IPS DF 6.9 (cell line): ENCODE results near the gene SSR4.

Source experiments
- DNase-seq: peaks from one replicate; pipeline ENCODE4 v3.0.0-alpha.2; 2013; ENCODE audit warnings: low read depth, low spot score
- H3K27ac ChIP-seq: one replicate; pipeline ENCODE4 v1.5.1; 2013; ENCODE audit warnings: low read length, control low read depth
- H3K27me3 ChIP-seq: 2 replicates; pipeline ENCODE4 v1.6.1; 2013; ENCODE audit warnings: mild to moderate bottlenecking, low read length; ENCODE audit not compliant: control insufficient read depth, insufficient read depth
- H3K36me3 ChIP-seq: 2 replicates; pipeline ENCODE4 v1.6.1; 2013; ENCODE audit warnings: low read length; ENCODE audit not compliant: control insufficient read depth, insufficient read depth
- H3K4me1 ChIP-seq: 2 replicates; pipeline ENCODE4 v1.6.1; 2013; ENCODE audit warnings: low read length; ENCODE audit not compliant: control insufficient read depth, insufficient read depth
- H3K4me3 ChIP-seq: 2 replicates; pipeline ENCODE4 v1.5.1; 2013; ENCODE audit warnings: mild to moderate bottlenecking, low read length
- H3K9me3 ChIP-seq: 2 replicates; pipeline ENCODE4 v1.6.1; 2013; ENCODE audit warnings: low read length, inconsistent platforms; ENCODE audit not compliant: control insufficient read depth, insufficient read depth
- WGBS: extraction: QIAGEN DNeasy Blood & Tissue Kit; methylation state at CpG from one replicate; pipeline ENCODE4 v1.1.7; 2013; ENCODE audit warnings: mixed read lengths, missing lambda C conversion rate; ENCODE audit not compliant: insufficient read length, insufficient coverage; 5-methylcytosine and 5-hydroxymethylcytosine counted together

SSR4 gene

DNA sequence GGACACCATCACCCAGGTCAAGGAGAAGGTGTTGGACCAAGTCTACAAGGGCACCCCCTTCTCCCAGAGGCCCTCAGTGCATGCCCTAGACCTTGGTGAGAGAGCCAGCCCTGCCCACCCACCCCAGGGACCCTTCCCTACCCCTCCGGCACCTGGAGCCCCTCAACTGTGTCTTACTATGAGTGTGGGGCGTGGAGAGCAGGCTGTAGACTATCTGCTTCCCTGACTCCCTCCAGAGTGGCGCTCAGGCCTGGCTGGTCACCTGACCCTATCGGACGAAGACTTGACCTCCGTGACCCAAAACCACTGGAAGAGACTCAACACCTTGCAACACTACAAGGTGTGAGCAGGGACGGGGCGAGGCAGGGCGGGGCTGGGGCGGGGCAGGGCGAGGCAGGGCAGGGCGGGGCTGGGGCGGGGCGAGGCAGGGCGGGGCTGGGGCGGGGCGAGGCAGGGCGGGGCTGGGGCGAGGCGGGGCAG, 18.3 kb upstream of the SSR4 start:
- Histone ChIP-seq H3K36me3 (no peaks in the 10 kb centered on the region), H3K27ac (no peak overlapping the region), H3K4me1 (no peaks in the 10 kb centered on the region), H3K4me3 (no peak overlapping the region), H3K9me3 (no peaks in the 10 kb centered on the region), H3K27me3 (no peaks in the 10 kb centered on the region)
- no peak for DNase-seq
- no CpG with 5 or more reads among the region's 20 CpGs for WGBS

DNA sequence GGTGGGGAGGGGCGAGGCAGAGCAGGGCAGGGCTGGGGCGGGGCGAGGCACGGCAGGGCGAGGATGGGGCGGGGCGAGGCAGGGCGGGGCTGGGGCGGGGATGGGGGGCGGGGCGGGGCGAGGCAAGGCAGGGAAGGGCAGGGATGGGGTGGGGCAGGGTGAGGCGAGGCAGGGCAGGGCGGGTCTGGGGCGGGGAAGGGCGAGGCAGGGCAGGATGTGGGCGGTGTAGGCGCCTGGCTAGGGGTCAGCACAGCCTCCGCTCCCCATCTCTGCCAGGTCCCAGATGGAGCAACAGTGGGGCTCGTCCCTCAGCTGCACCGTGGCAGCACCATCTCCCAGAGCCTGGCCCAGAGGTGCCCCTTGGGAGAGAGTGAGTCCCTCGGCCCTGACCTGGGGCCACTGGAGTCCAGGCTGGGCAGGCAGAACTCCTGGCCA, 17.8 kb upstream of the SSR4 start:
- Histone ChIP-seq H3K9me3 (no peaks in the 10 kb centered on the region), H3K27me3 (no peaks in the 10 kb centered on the region), H3K4me3 (no peak overlapping the region), H3K4me1 (no peaks in the 10 kb centered on the region), H3K27ac (no peak overlapping the region), H3K36me3 (no peaks in the 10 kb centered on the region)
- no CpG with 5 or more reads among the region's 22 CpGs for WGBS
- DNase-seq = no peak

DNA sequence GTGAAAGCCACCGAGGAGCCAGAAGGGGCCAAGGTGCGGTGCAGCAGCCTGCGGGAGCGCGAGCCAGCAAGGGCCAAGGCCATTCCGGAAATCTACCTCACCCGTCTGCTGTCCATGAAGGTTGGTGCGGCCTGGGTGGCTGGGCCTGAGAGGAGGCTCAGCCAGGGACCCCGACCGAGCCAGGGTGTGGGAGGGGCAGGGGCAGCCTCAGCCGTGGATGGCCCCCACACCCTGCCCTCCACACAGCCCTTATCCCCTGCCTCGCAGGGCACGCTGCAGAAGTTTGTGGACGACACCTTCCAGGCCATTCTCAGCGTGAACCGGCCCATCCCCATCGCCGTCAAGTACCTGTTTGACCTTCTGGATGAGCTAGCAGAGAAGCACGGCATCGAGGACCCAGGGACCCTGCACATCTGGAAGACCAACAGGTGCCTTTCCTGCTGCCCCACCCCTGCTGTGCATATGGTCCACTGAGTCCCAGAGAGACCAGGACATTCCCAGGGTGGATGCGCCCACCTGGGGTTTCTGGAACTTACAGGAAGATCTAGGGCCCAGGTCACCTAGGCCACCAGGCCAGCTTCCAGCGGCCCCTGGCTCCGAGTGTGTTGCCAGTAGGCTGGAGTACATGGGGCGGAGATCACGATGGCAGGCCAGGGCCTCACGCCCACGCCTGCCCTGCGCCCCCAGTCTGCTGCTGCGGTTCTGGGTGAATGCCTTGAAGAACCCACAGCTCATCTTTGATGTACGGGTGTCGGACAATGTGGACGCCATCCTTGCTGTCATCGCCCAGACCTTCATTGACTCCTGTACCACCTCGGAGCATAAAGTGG, 17.0 kb upstream of the SSR4 start:
- H3K27me3 ChIP-seq = no peaks in the 10 kb centered on the region
- no peak overlapping the region for H3K4me3 ChIP-seq
- no peak for DNase-seq
- no CpG with 5 or more reads among the region's 34 CpGs for WGBS
- H3K27ac ChIP-seq = no peak overlapping the region
- no peaks in the 10 kb centered on the region for H3K4me1 ChIP-seq
- no peaks in the 10 kb centered on the region for H3K9me3 ChIP-seq
- no peaks in the 10 kb centered on the region for H3K36me3 ChIP-seq

DNA sequence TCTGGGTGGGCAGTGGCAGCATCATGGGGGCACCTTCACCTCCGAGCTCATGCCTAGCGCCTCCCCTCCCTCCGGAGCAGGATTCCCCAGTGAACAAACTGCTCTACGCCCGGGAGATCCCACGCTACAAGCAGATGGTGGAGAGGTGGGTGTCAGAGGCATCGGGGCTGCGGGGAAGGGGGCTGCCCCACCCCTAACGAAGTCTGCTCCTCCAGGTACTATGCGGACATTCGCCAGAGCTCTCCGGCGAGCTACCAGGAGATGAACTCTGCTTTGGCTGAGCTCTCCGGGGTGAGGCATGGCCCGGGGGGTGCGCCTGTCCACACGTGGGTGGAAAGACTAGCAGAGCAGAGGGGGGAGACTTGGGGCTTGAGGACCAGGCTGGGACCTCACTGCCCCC, 16.3 kb upstream of the SSR4 start:
- H3K36me3 ChIP-seq = peaks cover 2% of the 10 kb centered on the region; the same call in 1 of the 2 replicates
- no peak for DNase-seq
- H3K27me3 ChIP-seq = no peaks in the 10 kb centered on the region
- no peaks in the 10 kb centered on the region for H3K9me3 ChIP-seq
- H3K4me1 ChIP-seq = no peaks in the 10 kb centered on the region
- no peak overlapping the region for H3K4me3 ChIP-seq
- H3K27ac ChIP-seq = no peak overlapping the region
- WGBS = no CpG with 5 or more reads among the region's 17 CpGs

DNA sequence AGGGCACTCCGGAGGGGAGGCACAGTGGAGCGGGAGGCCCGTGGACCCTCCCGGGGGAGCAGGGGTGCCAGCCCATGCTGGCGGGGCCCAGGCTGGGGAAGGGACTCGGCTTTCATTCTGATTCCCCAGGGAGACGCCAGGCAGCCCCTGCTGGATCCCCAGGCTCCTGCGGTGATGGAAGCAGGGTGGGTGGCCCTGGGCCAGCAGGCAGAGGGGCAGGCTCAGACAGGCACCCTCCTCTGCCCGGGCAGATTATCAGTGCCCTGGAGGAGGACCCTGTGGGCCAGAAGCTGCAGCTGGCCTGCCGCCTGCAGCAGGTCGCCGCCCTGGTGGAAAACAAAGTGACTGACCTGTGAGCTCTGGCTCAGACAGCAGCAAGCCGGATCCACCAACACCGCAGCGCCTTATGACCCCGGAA, 15.8 kb upstream of the SSR4 start:
- WGBS = no CpG with 5 or more reads among the region's 16 CpGs
- H3K4me1 ChIP-seq = no peaks in the 10 kb centered on the region

DNA sequence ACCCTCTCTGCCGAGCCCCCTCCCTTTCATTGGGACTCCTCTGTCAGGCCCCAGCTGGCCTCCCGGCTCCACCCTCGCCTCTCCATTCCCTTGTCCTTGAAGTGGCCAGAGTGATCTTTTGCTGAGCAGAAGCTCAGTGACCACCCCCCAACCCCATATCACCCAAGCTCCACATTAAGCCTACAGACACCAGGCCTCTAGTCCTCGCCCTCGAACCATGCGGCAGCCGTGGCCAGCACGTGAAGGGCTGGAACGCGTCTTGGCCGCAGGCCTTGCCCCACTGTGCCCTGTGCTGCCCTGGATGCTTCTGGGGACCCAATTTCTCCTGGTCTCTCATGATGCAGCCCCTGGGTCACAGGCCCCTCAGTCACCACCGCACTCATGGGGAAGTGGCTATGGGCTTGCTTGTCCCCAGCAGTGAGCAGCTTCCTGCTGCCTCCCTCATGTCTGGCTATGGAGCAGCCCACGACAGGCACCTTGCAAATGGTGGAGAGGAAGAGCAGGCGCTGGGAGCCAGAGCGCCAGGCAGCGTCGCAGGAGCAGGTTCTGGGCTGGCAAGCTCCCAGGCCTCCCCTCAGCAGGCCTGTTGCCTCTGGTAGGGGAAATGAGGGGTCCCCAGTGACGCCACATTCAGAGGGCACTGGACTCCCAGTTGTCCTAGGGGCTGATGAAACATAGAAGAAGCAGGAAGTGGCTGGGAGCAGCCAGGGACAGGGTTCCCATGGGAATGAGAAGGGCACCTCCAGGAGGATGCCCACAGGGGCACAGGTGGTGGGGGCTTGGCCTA, 14.4 kb upstream of the SSR4 start:
- DNase-seq = no peak
- H3K27ac ChIP-seq = no peak overlapping the region
- peaks cover 2% of the 10 kb centered on the region; the same call in 1 of the 2 replicates for H3K36me3 ChIP-seq
- H3K9me3 ChIP-seq = no peaks in the 10 kb centered on the region
- H3K4me3 ChIP-seq = no peak overlapping the region
- no peaks in the 10 kb centered on the region for H3K27me3 ChIP-seq
- no CpG with 5 or more reads among the region's 18 CpGs for WGBS
- no peaks in the 10 kb centered on the region for H3K4me1 ChIP-seq

More for the DNA sequence above, 15.8 kb upstream of the SSR4 start:
- Histone ChIP-seq H3K27me3 (no peaks in the 10 kb centered on the region), H3K27ac (no peak overlapping the region), H3K36me3 (peaks cover 2% of the 10 kb centered on the region; the same call in 1 of the 2 replicates), H3K4me3 (no peak overlapping the region), H3K9me3 (no peaks in the 10 kb centered on the region)
- no peak for DNase-seq

DNA sequence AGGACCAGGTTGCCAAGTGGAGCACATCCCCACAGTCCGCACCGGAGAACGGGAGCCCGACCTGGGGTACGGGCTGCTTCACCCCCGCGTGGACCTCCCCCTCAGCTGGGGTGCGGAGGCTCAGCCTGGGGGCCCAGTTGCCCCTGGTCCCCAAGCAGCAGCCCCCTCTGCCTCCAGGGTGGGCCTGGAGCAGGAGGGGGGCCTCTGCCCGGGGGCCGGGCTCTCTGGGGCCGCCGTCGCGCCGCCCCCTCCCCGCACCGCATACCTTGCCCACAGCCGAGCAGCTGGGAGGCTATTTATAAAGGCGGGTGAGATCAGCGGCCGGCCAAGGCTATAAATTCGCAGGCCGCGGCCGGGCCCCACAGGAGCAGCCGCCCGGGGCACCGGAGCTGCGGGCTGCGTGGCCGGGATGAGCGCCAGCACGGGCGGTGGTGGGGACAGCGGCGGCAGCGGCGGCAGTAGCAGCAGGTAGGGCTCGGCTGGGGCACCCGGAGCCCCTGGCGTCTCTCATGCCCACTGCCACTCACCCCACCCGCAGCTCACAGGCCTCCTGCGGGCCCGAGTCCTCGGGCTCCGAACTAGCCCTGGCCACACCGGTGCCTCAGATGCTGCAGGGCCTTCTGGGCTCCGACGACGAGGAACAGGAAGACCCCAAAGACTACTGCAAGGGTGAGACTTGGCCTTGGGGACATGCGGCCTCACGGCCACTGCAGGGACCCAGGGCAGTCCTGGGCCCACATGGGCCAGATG, 13.6 kb upstream of the SSR4 start, which contains the start of gene SRPK3:
SRPK3 (plus strand) TSS at position 364 of the 750 bp plus-strand sequence; CDS start at position 410, 46 bp downstream.
- Histone ChIP-seq H3K36me3 (peaks cover 6% of the 10 kb centered on the region; the same call in 1 of the 2 replicates), H3K27me3 (no peaks in the 10 kb centered on the region), H3K9me3 (no peaks in the 10 kb centered on the region), H3K4me3 (no peak within 1 kb of the TSS), H3K4me1 (no peaks in the 10 kb centered on the region), H3K27ac (no peak within 1 kb of the TSS)
- no CpG with 5 or more reads among the region's 52 CpGs for WGBS
- DNase-seq = no peak

DNA sequence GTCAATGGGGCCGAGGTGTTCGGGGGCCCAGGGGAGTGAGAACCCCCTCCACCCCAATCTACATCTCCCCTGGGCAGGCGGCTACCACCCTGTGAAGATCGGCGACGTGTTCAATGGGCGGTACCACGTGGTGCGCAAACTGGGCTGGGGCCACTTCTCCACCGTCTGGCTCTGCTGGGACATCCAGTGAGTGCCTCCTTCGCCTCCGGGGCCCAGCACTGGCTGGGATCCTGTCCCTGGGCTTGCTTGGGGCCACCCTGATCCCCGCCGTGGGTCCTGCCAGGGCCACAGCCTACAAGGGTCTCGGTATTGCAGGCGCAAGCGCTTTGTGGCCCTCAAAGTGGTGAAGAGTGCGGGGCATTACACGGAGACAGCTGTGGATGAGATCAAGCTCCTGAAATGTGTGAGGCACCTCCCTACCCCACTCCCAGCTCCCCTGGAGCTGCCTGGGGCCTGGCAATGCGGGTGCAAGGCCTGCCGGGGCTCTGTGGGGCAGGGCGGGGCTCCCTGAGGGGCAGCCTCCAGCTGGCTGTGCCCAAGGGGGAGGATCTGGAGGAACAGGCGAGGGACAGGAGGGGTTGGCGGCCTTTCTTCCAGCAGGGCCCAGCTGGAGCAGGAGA, 12.9 kb upstream of the SSR4 start:
- Histone ChIP-seq H3K4me3 (no peak overlapping the region), H3K27ac (no peak overlapping the region)
- WGBS = no CpG with 5 or more reads among the region's 24 CpGs

DNA sequence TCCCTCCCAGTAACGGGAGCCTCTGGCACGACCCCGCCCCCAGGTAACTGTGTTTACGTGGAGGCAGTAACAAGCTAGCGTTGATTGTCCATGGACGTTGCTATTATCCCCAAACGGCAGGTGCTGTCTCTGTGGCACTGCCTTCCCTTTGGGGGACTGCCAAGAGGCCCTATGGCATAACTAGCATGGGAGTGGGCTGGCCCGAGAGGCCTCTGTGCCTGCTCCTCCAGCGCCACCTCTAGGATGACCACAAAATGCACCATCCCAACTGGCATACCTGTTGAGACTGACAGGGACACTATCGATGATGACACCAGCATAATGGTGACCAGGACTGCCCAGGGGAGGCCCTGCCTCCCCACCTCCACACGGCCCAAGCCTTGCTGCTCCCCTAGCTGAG, 12.2 kb upstream of the SSR4 start:
- H3K4me1 ChIP-seq = no peaks in the 10 kb centered on the region
- H3K36me3 ChIP-seq = peaks cover 9% of the 10 kb centered on the region
- no peak overlapping the region for H3K27ac ChIP-seq
- H3K9me3 ChIP-seq = no peaks in the 10 kb centered on the region
- no CpG with 5 or more reads among the region's 11 CpGs for WGBS
- H3K27me3 ChIP-seq = no peaks in the 10 kb centered on the region
- H3K4me3 ChIP-seq = no peak overlapping the region
- DNase-seq = no peak

More for the DNA sequence above, 12.9 kb upstream of the SSR4 start:
- no peak for DNase-seq
- Histone ChIP-seq H3K9me3 (no peaks in the 10 kb centered on the region), H3K36me3 (peaks cover 9% of the 10 kb centered on the region), H3K4me1 (no peaks in the 10 kb centered on the region), H3K27me3 (no peaks in the 10 kb centered on the region)
